ENCODE data around the gene DNAI4.
"Not testable (repeated sequence)": the region's sequence is repeated elsewhere in the genome, so short reads cannot be mapped to it uniquely, and the experiment has no call there.

DNAI4 gene

DNA sequence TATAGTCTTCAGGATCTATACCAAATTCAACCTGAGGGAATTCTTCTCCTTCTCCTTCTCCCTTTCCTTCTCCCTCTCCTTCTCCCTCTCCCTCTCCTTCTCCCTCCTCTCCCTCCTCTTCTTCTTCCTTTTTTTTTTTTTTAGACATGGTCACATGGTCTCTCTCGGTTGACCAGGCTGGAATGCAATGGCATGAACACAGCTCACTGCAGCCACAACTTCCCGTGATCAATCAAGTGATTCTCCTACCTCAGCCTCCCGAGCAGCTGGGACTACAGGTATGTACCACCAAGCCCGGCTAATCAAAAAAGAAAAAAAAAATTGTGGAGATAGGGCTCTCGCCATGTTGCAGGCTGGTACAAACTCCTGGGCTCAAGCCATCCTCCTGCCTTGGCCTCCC is 51.5 kb downstream of the DNAI4 start:
- Histone ChIP-seq H3K27ac (no peak overlapping the region), H3K4me3 (no peak overlapping the region)
- no peak for DNase-seq (ENCODE audit: low spot score)
- TF ChIP-seq, protein P1, sequence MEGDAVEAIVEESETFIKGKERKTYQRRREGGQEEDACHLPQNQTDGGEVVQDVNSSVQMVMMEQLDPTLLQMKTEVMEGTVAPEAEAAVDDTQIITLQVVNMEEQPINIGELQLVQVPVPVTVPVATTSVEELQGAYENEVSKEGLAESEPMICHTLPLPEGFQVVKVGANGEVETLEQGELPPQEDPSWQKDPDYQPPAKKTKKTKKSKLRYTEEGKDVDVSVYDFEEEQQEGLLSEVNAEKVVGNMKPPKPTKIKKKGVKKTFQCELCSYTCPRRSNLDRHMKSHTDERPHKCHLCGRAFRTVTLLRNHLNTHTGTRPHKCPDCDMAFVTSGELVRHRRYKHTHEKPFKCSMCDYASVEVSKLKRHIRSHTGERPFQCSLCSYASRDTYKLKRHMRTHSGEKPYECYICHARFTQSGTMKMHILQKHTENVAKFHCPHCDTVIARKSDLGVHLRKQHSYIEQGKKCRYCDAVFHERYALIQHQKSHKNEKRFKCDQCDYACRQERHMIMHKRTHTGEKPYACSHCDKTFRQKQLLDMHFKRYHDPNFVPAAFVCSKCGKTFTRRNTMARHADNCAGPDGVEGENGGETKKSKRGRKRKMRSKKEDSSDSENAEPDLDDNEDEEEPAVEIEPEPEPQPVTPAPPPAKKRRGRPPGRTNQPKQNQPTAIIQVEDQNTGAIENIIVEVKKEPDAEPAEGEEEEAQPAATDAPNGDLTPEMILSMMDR (IDR thresholded peaks at IDR 0.05): no peak

DNA sequence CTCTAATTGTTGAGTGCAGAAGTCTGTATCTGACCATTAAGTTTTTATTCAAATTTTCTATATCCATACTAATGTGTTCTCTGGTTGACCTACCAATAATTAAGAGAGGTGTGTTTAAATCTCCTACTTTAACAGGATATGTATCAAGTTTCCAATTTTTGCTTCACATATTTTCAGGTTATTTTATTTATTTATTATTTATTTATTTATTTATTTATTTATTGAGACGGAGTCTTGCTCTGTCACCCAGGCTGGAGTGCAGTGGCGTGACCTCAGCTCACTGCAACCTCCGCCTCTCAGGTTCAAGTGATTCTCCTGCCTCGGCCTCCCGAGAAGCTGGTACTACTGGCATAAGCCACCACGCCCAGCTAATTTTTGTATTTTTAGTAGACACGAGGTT is 52.6 kb downstream of the DNAI4 start:
- not testable (repeated sequence) for H3K27ac ChIP-seq; H3K4me3 ChIP-seq; DNase-seq (ENCODE audit: low spot score)

DNA sequence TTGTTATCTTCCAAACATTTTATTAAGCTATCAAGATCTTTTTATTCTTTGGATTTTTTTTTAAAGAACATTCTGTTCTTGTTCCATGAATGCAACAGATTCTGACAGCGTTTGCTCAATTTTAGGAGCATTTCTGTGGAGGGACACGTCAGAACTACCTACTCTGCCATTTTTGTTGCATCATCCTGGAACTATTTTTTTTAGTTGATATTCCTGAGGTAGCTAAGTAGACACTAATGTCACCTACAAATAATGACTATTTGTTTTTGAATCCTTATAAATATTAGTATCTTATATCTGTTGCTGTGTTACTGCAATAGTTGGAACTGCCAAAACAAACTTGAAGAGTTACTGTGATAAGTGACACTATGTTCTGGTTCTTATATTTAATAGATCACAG is 57.2 kb downstream of the DNAI4 start:
- TF ChIP-seq, protein P1 (IDR thresholded peaks at IDR 0.05): no peak

DNA sequence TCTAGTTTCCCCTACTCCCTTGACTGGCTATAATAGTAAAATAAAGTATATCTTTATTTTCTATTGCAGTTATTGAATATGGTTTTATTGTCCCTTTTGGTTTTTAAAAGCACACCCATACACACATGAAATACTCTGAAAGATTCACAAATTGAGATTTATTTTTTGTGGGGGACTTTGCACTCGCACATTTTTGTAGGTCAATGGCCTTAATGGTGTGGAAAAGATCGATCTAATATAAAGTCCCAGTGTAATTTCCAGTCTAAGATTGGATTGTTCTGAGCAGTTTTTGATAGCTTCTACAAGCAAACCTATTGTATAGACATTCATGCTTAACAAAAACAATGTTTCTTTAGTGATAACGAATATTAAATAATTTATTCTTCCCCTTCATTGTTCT is 64.1 kb downstream of the DNAI4 start:
- H3K27ac ChIP-seq: no peak overlapping the region
- H3K4me3 ChIP-seq: no peak overlapping the region
- TF ChIP-seq, protein P1 (IDR thresholded peaks at IDR 0.05): no peak
- DNase-seq (ENCODE audit: low spot score): no peak

More for the DNA sequence above, 57.2 kb downstream of the DNAI4 start:
- Histone ChIP-seq H3K27ac (no peak overlapping the region), H3K4me3 (no peak overlapping the region)
- DNase-seq (ENCODE audit: low spot score): no peak

DNA sequence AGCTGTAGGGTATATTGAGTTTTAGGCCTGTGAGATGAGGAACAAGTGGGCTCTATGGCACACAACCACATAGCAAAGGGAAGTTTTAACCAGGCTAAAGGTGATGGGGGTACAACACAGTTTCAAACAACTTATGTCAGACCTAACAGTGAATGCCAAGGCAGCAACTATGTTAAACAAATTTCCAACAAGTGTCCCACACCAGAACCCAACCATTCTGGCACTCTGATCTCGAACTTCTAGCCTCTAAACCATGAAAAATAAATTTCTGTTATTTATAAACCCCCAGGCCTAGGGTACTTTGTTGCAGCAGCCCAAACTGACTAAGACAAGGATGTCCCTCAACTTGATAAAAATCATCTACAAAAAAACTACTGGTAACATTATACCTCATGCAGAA is 71.3 kb downstream of the DNAI4 start:
- TF ChIP-seq, protein P1 (IDR thresholded peaks at IDR 0.05): no peak
- no peak overlapping the region for H3K27ac ChIP-seq
- no peak overlapping the region for H3K4me3 ChIP-seq
- DNase-seq (ENCODE audit: low spot score): no peak

DNA sequence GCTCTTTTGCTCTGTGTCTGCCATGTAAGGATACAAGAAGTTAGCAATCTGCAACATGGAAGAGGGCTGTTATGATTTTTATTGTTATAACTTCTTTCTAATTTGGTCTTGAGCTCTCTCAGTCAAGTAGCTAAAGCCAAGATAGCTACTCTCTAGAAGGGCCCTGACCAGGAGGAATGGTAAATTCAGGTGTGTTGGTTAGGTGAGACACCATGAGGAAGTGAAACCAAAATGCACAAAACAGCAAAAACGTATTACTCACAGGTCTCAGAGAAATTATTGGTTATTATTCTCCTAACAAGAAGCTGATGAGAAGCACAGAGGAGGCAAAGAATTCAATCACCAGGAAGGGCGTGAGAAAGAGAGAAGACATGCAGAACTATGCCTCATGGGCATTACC is 71.8 kb downstream of the DNAI4 start:
- H3K27ac ChIP-seq: no peak overlapping the region
- TF ChIP-seq, protein P1 (IDR thresholded peaks at IDR 0.05): no peak
- no peak overlapping the region for H3K4me3 ChIP-seq
- DNase-seq (ENCODE audit: low spot score): no peak

DNA sequence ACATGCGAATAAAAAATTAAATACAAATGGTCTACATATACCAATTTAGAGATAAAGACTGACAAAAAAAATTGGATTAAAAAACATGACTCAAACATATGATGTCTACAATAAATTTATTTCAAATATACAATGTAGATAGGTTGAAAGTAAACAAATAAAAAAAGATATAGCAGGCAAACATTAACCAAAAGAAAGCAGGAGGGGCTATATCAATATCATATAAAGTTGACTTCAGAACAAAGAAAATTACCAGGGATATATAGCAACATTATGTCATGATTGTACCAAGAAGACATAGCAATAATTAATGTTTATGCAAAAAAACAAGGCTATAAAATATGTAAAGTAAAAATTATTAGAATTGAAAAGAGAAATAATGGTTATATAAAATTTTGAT is 73.7 kb downstream of the DNAI4 start:
- DNase-seq (ENCODE audit: low spot score): no peak
- H3K4me3 ChIP-seq: no peak overlapping the region
- H3K27ac ChIP-seq: no peak overlapping the region
- TF ChIP-seq, protein P1 (IDR thresholded peaks at IDR 0.05): no peak

DNA sequence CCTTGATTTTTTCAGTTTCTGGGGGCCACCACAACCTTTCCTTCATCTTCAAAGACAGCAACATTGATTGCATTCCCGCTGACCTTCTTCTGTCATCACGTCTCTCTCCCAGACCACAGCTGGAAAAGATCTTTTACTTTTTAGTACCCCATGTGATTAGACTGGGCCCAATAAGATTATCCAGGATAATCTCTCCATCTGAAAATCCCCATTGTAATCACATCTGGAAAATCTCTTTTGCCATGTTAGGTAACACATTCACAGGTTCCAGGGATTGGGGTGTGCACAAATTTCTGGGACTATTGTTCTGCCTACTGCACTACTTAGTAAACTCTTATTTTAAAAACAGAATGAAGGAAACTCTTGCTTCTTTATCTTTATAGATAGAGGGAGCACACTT is 76.5 kb downstream of the DNAI4 start:
- DNase-seq (ENCODE audit: low spot score): no peak
- H3K27ac ChIP-seq: no peak overlapping the region
- TF ChIP-seq, protein P1 (IDR thresholded peaks at IDR 0.05): no peak
- no peak overlapping the region for H3K4me3 ChIP-seq

Measured in coronary artery (tissue), 2 donors.